ENCODE measurements around the gene CACNA1D. TPM values are rescaled to one million over a fixed set of nuclear protein-coding genes. Genes with fewer than 3 reads are reported as not detected.

Gene CACNA1D
- total and polyA plus RNA-seq, 2 experiments from 2014 or later = 5.2 to 27.8 TPM

- Histone ChIP-seq H3K27me3 (peaks cover 14% of the 10 kb centered on the region), H3K36me3 (replicated peaks; ENCODE audit: insufficient read depth, low read depth) (no peaks in the 10 kb centered on the region), H3K27ac (no peak overlapping the region), H3K9me2 (replicated peaks; ENCODE audit: insufficient read depth) (no peaks in the 10 kb centered on the region), H4K20me1 (ENCODE audit: insufficient read depth, poor library complexity, severe bottlenecking) (no peaks in the 10 kb centered on the region), H3K4me2 (no peak overlapping the region), H3K4me1 (ENCODE audit: insufficient read depth) (peaks cover 24% of the 10 kb centered on the region), H3K4me3 (no peak overlapping the region), H3K9me3 (ENCODE audit: low read depth) (no peaks in the 10 kb centered on the region), H3K79me2 (no peaks in the 10 kb centered on the region), H2AFZ (no peak overlapping the region)
- DNase-seq (ENCODE audit: low spot score) = no peak
- TF ChIP-seq EZH2 (IDR thresholded peaks at IDR 0.05; ENCODE audit: borderline replicate concordance) = no peak
- no peak for TF ChIP-seq CTCF (IDR thresholded peaks at IDR 0.05; ENCODE audit: poor library complexity)
- TF ChIP-seq EZH2phosphoT487 (IDR thresholded peaks at IDR 0.05; ENCODE audit: low read depth, severe bottlenecking, unreplicated experiment) = no peak
- 89% methylated on average over 5 of the region's 7 CpGs for WGBS (ENCODE audit: low lambda C conversion rate, missing lambda C conversion rate)
These were observed 5.9 kb downstream of the CACNA1D start for GRCh38 chr3:53500165-53500777.

- H3K4me2 ChIP-seq = no peak overlapping the region
- no peak for DNase-seq (ENCODE audit: low spot score)
- no peak overlapping the region for H2AFZ ChIP-seq
- no peak for TF ChIP-seq CTCF (IDR thresholded peaks at IDR 0.05; ENCODE audit: poor library complexity)
- TF ChIP-seq EZH2 (IDR thresholded peaks at IDR 0.05; ENCODE audit: borderline replicate concordance) = no peak
- no peak for TF ChIP-seq EZH2phosphoT487 (IDR thresholded peaks at IDR 0.05; ENCODE audit: low read depth, severe bottlenecking, unreplicated experiment)
- H3K9me3 ChIP-seq (ENCODE audit: low read depth) = no peaks in the 10 kb centered on the region
- H4K20me1 ChIP-seq (ENCODE audit: insufficient read depth, poor library complexity, severe bottlenecking) = no peaks in the 10 kb centered on the region
- H3K27me3 ChIP-seq = peaks cover 6% of the 10 kb centered on the region
- H3K79me2 ChIP-seq = no peaks in the 10 kb centered on the region
- H3K4me1 ChIP-seq (ENCODE audit: insufficient read depth) = peaks cover 15% of the 10 kb centered on the region
- H3K9me2 ChIP-seq (replicated peaks; ENCODE audit: insufficient read depth) = no peaks in the 10 kb centered on the region
- H3K36me3 ChIP-seq (replicated peaks; ENCODE audit: insufficient read depth, low read depth) = no peaks in the 10 kb centered on the region
- H3K4me3 ChIP-seq = no peak overlapping the region
- no peak overlapping the region for H3K27ac ChIP-seq
- 56% methylated on average over 8 of the region's 8 CpGs for WGBS (ENCODE audit: low lambda C conversion rate, missing lambda C conversion rate)
These were observed 6.8 kb downstream of the CACNA1D start for GRCh38 chr3:53501178-53501577.

- Histone ChIP-seq H3K9me3 (ENCODE audit: low read depth) (no peaks in the 10 kb centered on the region), H3K27ac (no peak overlapping the region), H3K4me1 (ENCODE audit: insufficient read depth) (peaks cover 14% of the 10 kb centered on the region), H3K27me3 (no peaks in the 10 kb centered on the region), H3K9me2 (replicated peaks; ENCODE audit: insufficient read depth) (no peaks in the 10 kb centered on the region), H3K36me3 (replicated peaks; ENCODE audit: insufficient read depth, low read depth) (no peaks in the 10 kb centered on the region), H3K4me2 (no peak overlapping the region), H4K20me1 (ENCODE audit: insufficient read depth, poor library complexity, severe bottlenecking) (no peaks in the 10 kb centered on the region), H3K79me2 (no peaks in the 10 kb centered on the region), H2AFZ (no peak overlapping the region), H3K4me3 (no peak overlapping the region)
- DNase-seq (ENCODE audit: low spot score) = no peak
- WGBS (ENCODE audit: low lambda C conversion rate, missing lambda C conversion rate) = 83% methylated on average over 4 of the region's 4 CpGs
- TF ChIP-seq EZH2 (IDR thresholded peaks at IDR 0.05; ENCODE audit: borderline replicate concordance) (no peak), EZH2phosphoT487 (IDR thresholded peaks at IDR 0.05; ENCODE audit: low read depth, severe bottlenecking, unreplicated experiment) (no peak), CTCF (IDR thresholded peaks at IDR 0.05; ENCODE audit: poor library complexity) (no peak)
These were observed 8.3 kb downstream of the CACNA1D start for GRCh38 chr3:53502737-53503136.
